OCI-LY7 (cell line): Measurements from ENCODE around the gene SLX4IP.

Experiments used
- EZH2phosphoT487 ChIP-seq: fragments of 200-600 bp; sonication (generic); IDR thresholded peaks from 2 replicates; pipeline ENCODE4 v1.6.1; 2018; ENCODE audit warnings: low read depth, borderline replicate concordance, mild to moderate bottlenecking, mixed run types, antibody characterized with exemption, low read length, moderate library complexity, mixed read lengths
- TF ChIP-seq, protein P1 (sequence below): fragments of 200-600 bp; sonication (generic); conservative IDR thresholded peaks from 2 replicates; pipeline ENCODE4 v1.5.1; 2014; ENCODE audit warnings: mild to moderate bottlenecking, antibody characterized with exemption, low read length, moderate library complexity, mixed read lengths

DNA sequence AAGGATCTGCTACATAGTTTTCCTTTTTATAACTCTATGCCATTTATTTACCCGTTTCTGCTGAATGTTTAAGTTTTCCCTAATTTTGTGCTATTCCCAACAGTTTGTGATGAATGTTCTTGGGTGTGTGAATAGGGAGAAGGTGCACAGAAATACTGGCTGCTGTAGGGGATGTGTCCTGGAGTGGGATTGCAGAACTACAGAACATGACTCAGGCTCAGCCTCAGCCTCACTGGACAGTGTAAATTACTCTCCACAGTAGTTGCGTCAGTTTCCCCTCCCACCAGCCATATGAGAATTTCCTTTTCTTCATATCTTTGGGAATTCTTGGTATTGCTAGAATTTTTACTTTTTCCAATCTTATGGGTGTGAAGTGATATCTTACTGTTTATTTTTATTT lies 57.0 kb downstream of the SLX4IP start:
- TF ChIP-seq, protein P1, sequence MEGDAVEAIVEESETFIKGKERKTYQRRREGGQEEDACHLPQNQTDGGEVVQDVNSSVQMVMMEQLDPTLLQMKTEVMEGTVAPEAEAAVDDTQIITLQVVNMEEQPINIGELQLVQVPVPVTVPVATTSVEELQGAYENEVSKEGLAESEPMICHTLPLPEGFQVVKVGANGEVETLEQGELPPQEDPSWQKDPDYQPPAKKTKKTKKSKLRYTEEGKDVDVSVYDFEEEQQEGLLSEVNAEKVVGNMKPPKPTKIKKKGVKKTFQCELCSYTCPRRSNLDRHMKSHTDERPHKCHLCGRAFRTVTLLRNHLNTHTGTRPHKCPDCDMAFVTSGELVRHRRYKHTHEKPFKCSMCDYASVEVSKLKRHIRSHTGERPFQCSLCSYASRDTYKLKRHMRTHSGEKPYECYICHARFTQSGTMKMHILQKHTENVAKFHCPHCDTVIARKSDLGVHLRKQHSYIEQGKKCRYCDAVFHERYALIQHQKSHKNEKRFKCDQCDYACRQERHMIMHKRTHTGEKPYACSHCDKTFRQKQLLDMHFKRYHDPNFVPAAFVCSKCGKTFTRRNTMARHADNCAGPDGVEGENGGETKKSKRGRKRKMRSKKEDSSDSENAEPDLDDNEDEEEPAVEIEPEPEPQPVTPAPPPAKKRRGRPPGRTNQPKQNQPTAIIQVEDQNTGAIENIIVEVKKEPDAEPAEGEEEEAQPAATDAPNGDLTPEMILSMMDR: no peak
- TF ChIP-seq EZH2phosphoT487: no peak
